ENCODE data around the gene GNAQ. TPM values are rescaled to one million over a fixed set of nuclear protein-coding genes. Genes with fewer than 3 reads are reported as not detected.
A peak's percentile ranks its signal among the peaks of the same experiment; 100 is the strongest.

Gene GNAQ
- total and polyA plus RNA-seq, 2 donors (not counting 1 experiment from before 2014, with no cell fraction given) = 30.4 to 74.3 TPM

- no peaks in the 10 kb centered on the region for H3K36me3 ChIP-seq (ENCODE audit: control insufficient read depth, insufficient read depth, low read length)
- no peak overlapping the region for H3K27ac ChIP-seq (ENCODE audit: insufficient read depth, low read length)
- H3K27me3 ChIP-seq (ENCODE audit: control insufficient read depth, insufficient read depth, low read length) = no peaks in the 10 kb centered on the region
- H3K9ac ChIP-seq (ENCODE audit: insufficient read depth, low read length) = no peak overlapping the region
- DNase-seq (ENCODE audit: low read depth in 2 of 2) = peak in 1 of 2 donors; percentile 70
- peaks cover 12% of the 10 kb centered on the region for H3K4me1 ChIP-seq (ENCODE audit: control insufficient read depth, extremely low read depth, insufficient read depth, low read length)
- TF ChIP-seq, protein P1, sequence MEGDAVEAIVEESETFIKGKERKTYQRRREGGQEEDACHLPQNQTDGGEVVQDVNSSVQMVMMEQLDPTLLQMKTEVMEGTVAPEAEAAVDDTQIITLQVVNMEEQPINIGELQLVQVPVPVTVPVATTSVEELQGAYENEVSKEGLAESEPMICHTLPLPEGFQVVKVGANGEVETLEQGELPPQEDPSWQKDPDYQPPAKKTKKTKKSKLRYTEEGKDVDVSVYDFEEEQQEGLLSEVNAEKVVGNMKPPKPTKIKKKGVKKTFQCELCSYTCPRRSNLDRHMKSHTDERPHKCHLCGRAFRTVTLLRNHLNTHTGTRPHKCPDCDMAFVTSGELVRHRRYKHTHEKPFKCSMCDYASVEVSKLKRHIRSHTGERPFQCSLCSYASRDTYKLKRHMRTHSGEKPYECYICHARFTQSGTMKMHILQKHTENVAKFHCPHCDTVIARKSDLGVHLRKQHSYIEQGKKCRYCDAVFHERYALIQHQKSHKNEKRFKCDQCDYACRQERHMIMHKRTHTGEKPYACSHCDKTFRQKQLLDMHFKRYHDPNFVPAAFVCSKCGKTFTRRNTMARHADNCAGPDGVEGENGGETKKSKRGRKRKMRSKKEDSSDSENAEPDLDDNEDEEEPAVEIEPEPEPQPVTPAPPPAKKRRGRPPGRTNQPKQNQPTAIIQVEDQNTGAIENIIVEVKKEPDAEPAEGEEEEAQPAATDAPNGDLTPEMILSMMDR (conservative IDR thresholded peaks at IDR 0.05 in 1 of 2, IDR thresholded peaks at IDR 0.05 in 1 of 2; ENCODE audit: low read depth in 1 of 2, low read length in 2 of 2) = no peak
- no peak for TF ChIP-seq EZH2 (IDR thresholded peaks at IDR 0.05; ENCODE audit: low read length, missing control alignments)
- H3K4me3 ChIP-seq (replicated peaks in 1 of 4; ENCODE audit: control extremely low read depth in 1 of 4, insufficient read depth in 1 of 4, low read depth in 3 of 4, low read length in 4 of 4) = no peak overlapping the region
- H2AFZ ChIP-seq (ENCODE audit: low read length) = no peak overlapping the region
- H3K9me3 ChIP-seq (ENCODE audit: control insufficient read depth, insufficient read depth, low read depth, low read length) = no peaks in the 10 kb centered on the region
- H3K79me2 ChIP-seq (ENCODE audit: control insufficient read depth, insufficient read depth, low read length) = no peaks in the 10 kb centered on the region
- no peaks in the 10 kb centered on the region for H4K20me1 ChIP-seq (ENCODE audit: control insufficient read depth, extremely low read depth, insufficient read depth, low read length)
- no peak overlapping the region for H3K4me2 ChIP-seq (ENCODE audit: extremely low read depth, insufficient read depth, low read length)
Observed at GRCh38 chr9:77847059-77847499, 184.5 kb downstream of the GNAQ start.

- Histone ChIP-seq H3K27me3 (ENCODE audit: control insufficient read depth, insufficient read depth, low read length) (no peaks in the 10 kb centered on the region), H4K20me1 (ENCODE audit: control insufficient read depth, extremely low read depth, insufficient read depth, low read length) (no peaks in the 10 kb centered on the region), H2AFZ (ENCODE audit: low read length) (no peak overlapping the region), H3K9me3 (ENCODE audit: control insufficient read depth, insufficient read depth, low read depth, low read length) (no peaks in the 10 kb centered on the region), H3K27ac (ENCODE audit: insufficient read depth, low read length) (no peak overlapping the region), H3K36me3 (ENCODE audit: control insufficient read depth, insufficient read depth, low read length) (no peaks in the 10 kb centered on the region), H3K4me1 (ENCODE audit: control insufficient read depth, extremely low read depth, insufficient read depth, low read length) (peaks cover 24% of the 10 kb centered on the region), H3K9ac (ENCODE audit: insufficient read depth, low read length) (no peak overlapping the region), H3K79me2 (ENCODE audit: control insufficient read depth, insufficient read depth, low read length) (no peaks in the 10 kb centered on the region), H3K4me3 (replicated peaks in 1 of 4; ENCODE audit: control extremely low read depth in 1 of 4, insufficient read depth in 1 of 4, low read depth in 3 of 4, low read length in 4 of 4) (no peak overlapping the region), H3K4me2 (ENCODE audit: extremely low read depth, insufficient read depth, low read length) (no peak overlapping the region)
- DNase-seq (ENCODE audit: low read depth in 2 of 2) = no peak
- no peak for TF ChIP-seq EZH2 (IDR thresholded peaks at IDR 0.05; ENCODE audit: low read length, missing control alignments)
- TF ChIP-seq, protein P1 (conservative IDR thresholded peaks at IDR 0.05 in 1 of 2, IDR thresholded peaks at IDR 0.05 in 1 of 2; ENCODE audit: low read depth in 1 of 2, low read length in 2 of 2) = no peak
Observed at GRCh38 chr9:77844415-77844814, 187.2 kb downstream of the GNAQ start.

DNA sequence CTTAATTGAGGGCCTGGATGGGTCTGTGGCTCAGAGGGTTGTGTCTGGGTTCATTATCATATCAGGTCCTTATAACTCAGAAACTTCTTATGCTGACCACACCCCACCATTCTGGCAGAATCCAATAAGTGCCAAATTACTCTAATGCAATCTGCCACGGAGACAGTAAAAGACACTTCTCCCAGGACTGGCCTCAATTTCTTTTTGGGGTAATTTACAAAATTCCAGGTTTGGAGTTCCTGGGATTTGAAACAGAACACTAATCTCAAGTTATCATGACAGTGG lies 187.8 kb downstream of the GNAQ start:
- Histone ChIP-seq H2AFZ (ENCODE audit: low read length) (no peak overlapping the region), H3K27me3 (ENCODE audit: control insufficient read depth, insufficient read depth, low read length) (no peaks in the 10 kb centered on the region), H3K79me2 (ENCODE audit: control insufficient read depth, insufficient read depth, low read length) (no peaks in the 10 kb centered on the region), H3K36me3 (ENCODE audit: control insufficient read depth, insufficient read depth, low read length) (no peaks in the 10 kb centered on the region), H3K4me3 (replicated peaks in 1 of 4; ENCODE audit: control extremely low read depth in 1 of 4, insufficient read depth in 1 of 4, low read depth in 3 of 4, low read length in 4 of 4) (no peak overlapping the region), H3K9ac (ENCODE audit: insufficient read depth, low read length) (no peak overlapping the region), H3K4me1 (ENCODE audit: control insufficient read depth, extremely low read depth, insufficient read depth, low read length) (peaks cover 22% of the 10 kb centered on the region), H3K27ac (ENCODE audit: insufficient read depth, low read length) (no peak overlapping the region), H4K20me1 (ENCODE audit: control insufficient read depth, extremely low read depth, insufficient read depth, low read length) (no peaks in the 10 kb centered on the region), H3K9me3 (ENCODE audit: control insufficient read depth, insufficient read depth, low read depth, low read length) (no peaks in the 10 kb centered on the region), H3K4me2 (ENCODE audit: extremely low read depth, insufficient read depth, low read length) (no peak overlapping the region)
- TF ChIP-seq, protein P1 (conservative IDR thresholded peaks at IDR 0.05 in 1 of 2, IDR thresholded peaks at IDR 0.05 in 1 of 2; ENCODE audit: low read depth in 1 of 2, low read length in 2 of 2) = no peak
- TF ChIP-seq EZH2 (IDR thresholded peaks at IDR 0.05; ENCODE audit: low read length, missing control alignments) = no peak
- no peak for DNase-seq (ENCODE audit: low read depth in 2 of 2)

Measured in fibroblast of lung (primary cell).